HepG2 (cell line): Measurements from ENCODE around the gene VEGFA. TPM values are rescaled to one million over a fixed set of nuclear protein-coding genes. Genes with fewer than 3 reads are reported as not detected.

Source experiments
- ARNT ChIP-seq: fragments of 450-650 bp; IDR thresholded peaks from 2 replicates; pipeline ENCODE4 v1.6.1; 2017
- CREB1 ChIP-seq, 2 experiments: fragments of 450-650 bp in 1 of 2; IDR thresholded peaks; 2 replicates each; pipeline ENCODE4 v1.6.1; 2016 to 2017; ENCODE audit warnings: control low read depth in 1 of 2, mild to moderate bottlenecking in 1 of 2, missing compliant biosample characterization in 1 of 2, missing genetic modification characterization in 1 of 2
- CREM ChIP-seq, 2 experiments: sonication (generic) in 1 of 2; formaldehyde crosslinking in 1 of 2; IDR thresholded peaks; 2 replicates each; pipeline versions ENCODE4 v1.4.0 to v1.6.1; 2016 to 2020; ENCODE audit warnings: antibody characterized with exemption in 1 of 2, mild to moderate bottlenecking in 1 of 2, missing genetic modification reagents in 1 of 2
- FOXK1 ChIP-seq: sonication (generic); formaldehyde crosslinking; IDR thresholded peaks from 2 replicates; pipeline ENCODE4 v1.4.0; 2020; ENCODE audit warnings: low read depth, missing genetic modification reagents, borderline replicate concordance
- HMGXB4 ChIP-seq, 2 experiments: sonication (generic) in 1 of 2; formaldehyde crosslinking in 1 of 2; IDR thresholded peaks; 2 replicates each; pipeline versions ENCODE4 v1.4.0 to v1.6.1; 2018 to 2020; ENCODE audit warnings: missing genetic modification reagents in 2 of 2, borderline replicate concordance in 1 of 2, low read depth in 1 of 2, mild to moderate bottlenecking in 1 of 2, missing biosample characterization in 1 of 2
- JUND ChIP-seq: sonication (generic); formaldehyde crosslinking; IDR thresholded peaks from 2 replicates; pipeline ENCODE4 v1.8.0; 2022; ENCODE audit warnings: mild to moderate bottlenecking, missing genetic modification reagents
- SALL1 ChIP-seq: sonication (generic); formaldehyde crosslinking; IDR thresholded peaks from 2 replicates; pipeline ENCODE4 v1.8.0; 2022; ENCODE audit warnings: mild to moderate bottlenecking, missing genetic modification reagents
- ZBTB21 ChIP-seq: sonication (generic); formaldehyde crosslinking; IDR thresholded peaks from 2 replicates; pipeline ENCODE4 v1.4.0; 2020; ENCODE audit warnings: missing genetic modification reagents
- ZMYM4 ChIP-seq: sonication (generic); formaldehyde crosslinking; IDR thresholded peaks from 2 replicates; pipeline ENCODE4 v1.8.1; 2023; ENCODE audit warnings: mild to moderate bottlenecking, missing genetic modification reagents
- polyA plus RNA-seq, 8 experiments: library from polyadenylated mRNA; depleted of rRNA in 3 of 8; stranded (reverse) in 7 of 8; unstranded in 1 of 8; fragments of >200 nt; fragmentation: Illumina TruSeq in 4 of 8; extraction: Trizol in 4 of 8; gene quantifications; 2 replicates each; pipeline versions ENCODE4 v1.2.1 to v1.2.3, GENCODE V29; 2011 to 2016; ENCODE audit warnings: low read depth in 4 of 8, missing spikeins in 1 of 8, mixed read lengths in 1 of 8; ENCODE audit not compliant: insufficient read depth in 1 of 8
- total RNA-seq, 5 experiments: library from RNA; depleted of rRNA; stranded (reverse); fragments of >200 nt; fragmentation: Illumina TruSeq; extraction: Trizol; gene quantifications; 2 replicates each; pipeline ENCODE4 v1.2.3, GENCODE V29; 2016; ENCODE audit warnings: low read depth in 1 of 5
- TF ChIP-seq, protein P1 (sequence below): sonication (generic); formaldehyde crosslinking; IDR thresholded peaks from 2 replicates; pipeline ENCODE4 v1.4.0; 2020; ENCODE audit warnings: missing genetic modification reagents

Gene VEGFA
- total and polyA plus RNA-seq, 2 of the 13 experiments (the other 11 are each of a cell fraction or from before 2014, with no cell fraction given): 68.1 to 629 TPM

DNA sequence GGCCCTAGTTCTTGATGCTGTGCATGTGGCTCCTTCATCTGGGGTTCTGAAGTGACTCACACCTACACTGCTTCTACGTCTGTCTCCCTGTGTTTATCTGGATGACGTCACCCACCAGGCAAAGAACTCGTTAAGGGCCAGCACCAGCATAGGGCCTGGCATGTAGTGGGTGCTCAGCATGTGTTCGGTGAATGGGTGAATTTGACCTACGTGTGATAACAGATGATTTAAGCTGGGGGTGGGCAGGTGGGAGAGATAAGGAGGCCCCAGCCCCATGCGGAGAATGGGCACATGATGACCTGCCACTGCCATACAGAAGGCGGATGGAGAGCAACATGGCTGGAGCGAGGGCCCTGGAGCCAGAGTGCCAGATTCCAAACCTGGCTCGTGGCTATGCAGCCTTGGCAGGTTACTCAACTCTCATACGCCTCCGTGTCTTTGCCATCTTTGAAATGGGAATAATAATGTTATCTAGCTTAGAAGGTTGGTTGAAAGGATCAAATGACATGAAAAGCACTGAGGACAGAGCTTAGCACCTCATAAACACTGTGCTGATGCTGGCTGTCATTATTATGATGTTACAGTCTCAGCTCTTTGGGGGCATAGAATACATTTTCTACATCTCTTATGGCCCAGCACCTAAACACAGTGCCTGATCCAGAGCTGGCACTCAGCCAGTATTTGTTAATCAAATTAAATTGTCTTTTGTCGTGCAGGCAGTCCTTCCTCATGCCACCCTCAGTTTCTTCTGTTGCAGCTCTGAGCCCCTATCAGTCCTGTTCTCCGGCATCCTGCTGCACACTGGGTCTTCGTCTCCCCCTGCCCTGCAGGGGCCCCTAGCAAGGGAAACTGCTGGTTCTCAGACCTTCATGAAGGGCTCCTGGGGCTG, 39.6 kb downstream of the VEGFA start (continued):
- TF ChIP-seq ARNT (no peak), CREM (IDR thresholded peaks at IDR 0.05) (peak; percentile 39; the same call in 1 of the 2 replicates), CREM (CRISPR knock-in tag; IDR thresholded peaks at IDR 0.05) (no peak), FOXK1 (CRISPR knock-in tag) (peak; percentile 52; the same call in 1 of the 2 replicates), ZBTB21 (CRISPR knock-in tag) (peak; percentile 75), JUND (CRISPR knock-in tag) (peak; percentile 59; the same call in 1 of the 2 replicates), ZMYM4 (CRISPR knock-in tag) (no peak), HMGXB4 (CRISPR knock-in tag; IDR thresholded peaks at IDR 0.05; ENCODE audit: borderline replicate concordance in 1 of 2, low read depth in 1 of 2) (no peak), SALL1 (CRISPR knock-in tag) (0 out of 2 replicates have a peak, but pooled peaks have one; percentile 7), CREB1 (IDR thresholded peaks at IDR 0.05) (peak; percentile 98), CREB1 (CRISPR knock-in tag; IDR thresholded peaks at IDR 0.05) (peak; percentile 79)
- TF ChIP-seq, protein P1, sequence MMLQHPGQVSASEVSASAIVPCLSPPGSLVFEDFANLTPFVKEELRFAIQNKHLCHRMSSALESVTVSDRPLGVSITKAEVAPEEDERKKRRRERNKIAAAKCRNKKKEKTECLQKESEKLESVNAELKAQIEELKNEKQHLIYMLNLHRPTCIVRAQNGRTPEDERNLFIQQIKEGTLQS: peak; percentile 58; the same call in 1 of the 2 replicates
